ENCODE results near the gene ZNF239. TPM values are rescaled to one million over a fixed set of nuclear protein-coding genes. Genes with fewer than 3 reads are reported as not detected.

ZNF239 gene
- total RNA-seq (2021), result 3.3 and 3.7 TPM in 2 replicates
- Bru-seq, nascent RNA, result percentile 65 among the genes with signal in this experiment
- percentile 52 among the genes with signal in this experiment for BruChase-seq, experiment 1, labeled RNA remaining after a 2-hour chase
- BruChase-seq, experiment 2, labeled RNA remaining after a 6-hour chase, result percentile 40 among the genes with signal in this experiment
- long read RNA-seq, partial matches to known transcripts, result 0 of 4 reads
- long read RNA-seq, other reads (novel, unspliced or antisense), result 2 of 4 reads

DNA sequence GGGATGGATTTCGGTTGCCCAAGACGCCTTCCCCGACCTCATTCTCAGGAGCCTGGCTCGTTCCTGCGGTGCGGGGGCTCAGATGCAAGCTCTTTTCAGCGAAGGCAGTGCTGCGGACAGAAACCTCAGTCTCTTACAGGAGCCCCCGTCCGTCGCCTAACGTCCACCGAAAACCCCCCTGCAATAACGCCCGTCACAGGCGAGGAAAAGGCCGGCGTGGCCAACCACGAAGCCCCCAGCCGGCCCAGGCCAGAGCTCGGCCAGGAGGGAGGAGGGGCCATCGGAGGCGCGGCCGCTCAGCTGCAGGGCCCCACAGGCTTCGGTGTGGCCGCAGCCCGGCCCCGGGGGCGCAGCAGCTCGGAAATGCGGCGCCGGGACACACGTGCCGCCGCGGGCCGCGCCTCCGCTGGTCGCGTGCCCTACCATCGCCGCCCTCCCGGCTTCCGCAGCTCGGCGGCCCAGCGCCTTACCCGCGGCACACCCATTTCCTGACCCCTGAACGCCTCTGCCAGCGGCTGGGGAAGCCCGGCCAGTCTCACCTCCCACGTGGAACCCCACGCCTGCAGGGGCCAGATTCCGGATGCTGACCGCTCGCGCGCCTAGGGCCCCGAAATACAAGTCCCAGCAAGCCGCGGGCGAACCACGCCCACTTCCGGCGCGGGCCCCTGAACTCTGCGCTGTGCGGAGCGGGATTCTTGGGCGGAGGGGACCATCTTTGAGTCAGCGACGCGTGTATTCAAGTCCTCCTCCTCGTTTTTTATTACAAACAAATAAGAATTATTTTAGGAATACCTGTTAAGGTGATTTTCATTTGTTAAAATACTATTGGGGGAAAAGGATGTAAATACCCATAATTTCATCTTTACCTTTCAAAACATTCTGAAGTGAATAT is at the start of gene ZNF239:
Gene ZNF239 (minus strand): TSS at position 616 of the 892 bp plus-strand sequence. CDS start 16,537 bp downstream, outside the sequence.
- Histone ChIP-seq H3K9me2 (ENCODE audit: insufficient read depth) (no peaks in the 10 kb centered on the region), H2AFZ (peak within 1 kb of the TSS; percentile 87), H3K27me3 (ENCODE audit: insufficient read depth, low read depth) (no peaks in the 10 kb centered on the region), H3K9me3 (ENCODE audit: insufficient read depth, low read depth) (0 out of 2 replicates have a peak, but pooled peaks cover 3% of the 10 kb centered on the region), H3K79me2 (ENCODE audit: low read depth) (no peaks in the 10 kb centered on the region), H3K4me2 (peak within 1 kb of the TSS; percentile 80), H3K36me3 (ENCODE audit: low read depth) (0 out of 2 replicates have a peak, but pooled peaks cover 3% of the 10 kb centered on the region), H3K4me3 (peak within 1 kb of the TSS; percentile 75), H3K27ac (no peak within 1 kb of the TSS), H3K4me1 (replicated peaks; ENCODE audit: insufficient read depth) (peaks cover 12% of the 10 kb centered on the region; the same call in 1 of the 2 replicates), H4K20me1 (ENCODE audit: insufficient read depth) (no peaks in the 10 kb centered on the region), H3F3A (ENCODE audit: insufficient read depth, low read depth) (peaks cover 6% of the 10 kb centered on the region; the same call in 1 of the 2 replicates)
- CTCF ChIA-PET, result no interaction called here
- no TSS peak for BruUV-seq (replicated peaks)
- TF ChIP-seq, protein P1, sequence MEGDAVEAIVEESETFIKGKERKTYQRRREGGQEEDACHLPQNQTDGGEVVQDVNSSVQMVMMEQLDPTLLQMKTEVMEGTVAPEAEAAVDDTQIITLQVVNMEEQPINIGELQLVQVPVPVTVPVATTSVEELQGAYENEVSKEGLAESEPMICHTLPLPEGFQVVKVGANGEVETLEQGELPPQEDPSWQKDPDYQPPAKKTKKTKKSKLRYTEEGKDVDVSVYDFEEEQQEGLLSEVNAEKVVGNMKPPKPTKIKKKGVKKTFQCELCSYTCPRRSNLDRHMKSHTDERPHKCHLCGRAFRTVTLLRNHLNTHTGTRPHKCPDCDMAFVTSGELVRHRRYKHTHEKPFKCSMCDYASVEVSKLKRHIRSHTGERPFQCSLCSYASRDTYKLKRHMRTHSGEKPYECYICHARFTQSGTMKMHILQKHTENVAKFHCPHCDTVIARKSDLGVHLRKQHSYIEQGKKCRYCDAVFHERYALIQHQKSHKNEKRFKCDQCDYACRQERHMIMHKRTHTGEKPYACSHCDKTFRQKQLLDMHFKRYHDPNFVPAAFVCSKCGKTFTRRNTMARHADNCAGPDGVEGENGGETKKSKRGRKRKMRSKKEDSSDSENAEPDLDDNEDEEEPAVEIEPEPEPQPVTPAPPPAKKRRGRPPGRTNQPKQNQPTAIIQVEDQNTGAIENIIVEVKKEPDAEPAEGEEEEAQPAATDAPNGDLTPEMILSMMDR (conservative IDR thresholded peaks at IDR 0.05), result no peak
- no peak for TF ChIP-seq EZH2 (IDR thresholded peaks at IDR 0.05; ENCODE audit: low read depth)
- intact Hi-C loops (cut with micrococcal nuclease; ENCODE audit: unreplicated experiment), result loop anchor here (10.0 kb wide), 1 partner anchor 1019 kb away; no protein-coding TSS in a partner anchor
- POLR2A ChIA-PET (ENCODE audit: unreplicated experiment), result no interaction called here
- DNase-seq, result peak; percentile 67 to 80

DNA sequence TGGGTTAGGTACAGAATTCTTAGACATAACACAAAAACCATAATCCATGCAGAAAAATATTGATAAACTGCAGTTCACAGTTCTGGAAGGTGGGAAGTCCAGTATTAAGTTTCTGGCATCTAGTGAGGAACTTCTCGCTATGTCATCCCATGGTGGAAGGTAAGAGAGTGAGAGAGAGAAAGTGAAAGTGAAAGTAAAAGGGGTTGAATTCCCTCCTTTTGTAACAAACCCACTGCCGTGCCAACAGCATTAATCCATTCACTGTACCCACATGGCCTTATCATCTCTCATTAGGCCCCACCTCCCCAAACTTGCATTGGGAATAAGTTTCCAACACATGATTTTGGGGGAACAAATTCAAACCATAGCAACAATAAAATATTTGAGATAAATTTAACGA is 48.9 kb upstream of the ZNF239 start:
- ChIA-PET CTCF (no interaction called here), POLR2A (ENCODE audit: unreplicated experiment) (no interaction called here)
- intact Hi-C loops (cut with micrococcal nuclease; ENCODE audit: unreplicated experiment), result no loop called here
- DNase-seq, result no peak
- H3F3A ChIP-seq (ENCODE audit: insufficient read depth, low read depth), result no peaks in the 10 kb centered on the region
- 0 out of 2 replicates have a peak, but pooled peaks cover 9% of the 10 kb centered on the region for H3K4me1 ChIP-seq (replicated peaks; ENCODE audit: insufficient read depth)
- no peaks in the 10 kb centered on the region for H3K79me2 ChIP-seq (ENCODE audit: low read depth)
- 0 out of 2 replicates have a peak overlapping the region, but pooled peaks have one; percentile 50 for H2AFZ ChIP-seq
- TF ChIP-seq, protein P1 (conservative IDR thresholded peaks at IDR 0.05), result no peak
- TF ChIP-seq EZH2 (IDR thresholded peaks at IDR 0.05; ENCODE audit: low read depth), result no peak
- no peaks in the 10 kb centered on the region for H3K9me2 ChIP-seq (ENCODE audit: insufficient read depth)
- peak overlapping the region; percentile 69 for H3K4me2 ChIP-seq
- H3K27me3 ChIP-seq (ENCODE audit: insufficient read depth, low read depth), result no peaks in the 10 kb centered on the region
- H3K27ac ChIP-seq, result no peak overlapping the region
- H4K20me1 ChIP-seq (ENCODE audit: insufficient read depth), result no peaks in the 10 kb centered on the region
- H3K36me3 ChIP-seq (ENCODE audit: low read depth), result no peaks in the 10 kb centered on the region
- H3K9me3 ChIP-seq (ENCODE audit: insufficient read depth, low read depth), result peaks cover 23% of the 10 kb centered on the region
- peak overlapping the region; percentile 47; the same call in 1 of the 2 replicates for H3K4me3 ChIP-seq
- no TSS peak for BruUV-seq (replicated peaks)

DNA sequence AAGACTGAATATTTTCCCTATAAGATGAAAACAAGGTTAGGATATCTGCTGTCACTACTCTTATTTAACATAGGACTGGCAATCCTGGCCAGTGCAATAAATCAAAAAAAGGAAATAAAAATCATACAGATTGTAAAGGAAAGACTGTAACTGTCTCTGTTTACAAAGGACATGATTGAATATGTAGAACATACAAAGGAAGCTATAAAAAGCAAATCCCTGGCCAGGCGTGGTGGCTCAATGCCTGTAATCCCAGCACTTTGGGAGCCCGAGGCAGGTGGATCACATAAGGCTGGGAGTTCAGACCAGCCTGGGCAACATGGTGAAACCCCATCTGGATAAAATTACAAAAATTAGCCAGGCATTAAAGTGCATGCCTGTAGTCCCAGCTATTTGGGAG is 47.6 kb upstream of the ZNF239 start:
- Histone ChIP-seq H3K36me3 (ENCODE audit: low read depth) (no peaks in the 10 kb centered on the region), H3K4me3 (no peak overlapping the region), H3K4me1 (replicated peaks; ENCODE audit: insufficient read depth) (0 out of 2 replicates have a peak, but pooled peaks cover 9% of the 10 kb centered on the region), H3K9me3 (ENCODE audit: insufficient read depth, low read depth) (peaks cover 34% of the 10 kb centered on the region), H3F3A (ENCODE audit: insufficient read depth, low read depth) (no peaks in the 10 kb centered on the region), H3K27ac (no peak overlapping the region), H2AFZ (no peak overlapping the region), H3K4me2 (no peak overlapping the region), H4K20me1 (ENCODE audit: insufficient read depth) (no peaks in the 10 kb centered on the region), H3K79me2 (ENCODE audit: low read depth) (no peaks in the 10 kb centered on the region), H3K27me3 (ENCODE audit: insufficient read depth, low read depth) (no peaks in the 10 kb centered on the region), H3K9me2 (ENCODE audit: insufficient read depth) (no peaks in the 10 kb centered on the region)
- no peak for TF ChIP-seq EZH2 (IDR thresholded peaks at IDR 0.05; ENCODE audit: low read depth)
- TF ChIP-seq, protein P1 (conservative IDR thresholded peaks at IDR 0.05), result no peak
- ChIA-PET CTCF (no interaction called here), POLR2A (ENCODE audit: unreplicated experiment) (no interaction called here)
- DNase-seq, result no peak
- BruUV-seq (replicated peaks), result no TSS peak
- intact Hi-C loops (cut with micrococcal nuclease; ENCODE audit: unreplicated experiment), result no loop called here

Data from PC-9 (cell line).